Tibial artery (tissue), 4 donors: Measurements from ENCODE around the gene PIP5K1C.

Experiments used
- DNase-seq, 2 donors: peaks; one replicate each; pipeline ENCODE4 v3.0.0-alpha.2; 2019
- H3K27ac ChIP-seq, 2 donors: fragments of 200-600 bp; sonication (generic) in 1 of 2; 1 replicate in 1 of 2; 2 replicates in 1 of 2; pipeline ENCODE4 v1.5.1; 2018 to 2019; ENCODE audit warnings: mild to moderate bottlenecking in 1 of 2
- H3K27me3 ChIP-seq, 2 donors: fragments of 200-600 bp; sonication (generic) in 1 of 2; one replicate each; pipeline versions ENCODE4 v1.5.1 to v1.6.0; 2016 to 2019
- H3K36me3 ChIP-seq, 3 donors: fragments of 200-600 bp; sonication (generic) in 2 of 3; one replicate each; pipeline ENCODE4 v1.5.1; 2016 to 2019; ENCODE audit warnings: mild to moderate bottlenecking in 2 of 3
- H3K4me1 ChIP-seq, 4 donors: fragments of 200-600 bp; sonication (generic) in 2 of 4; 1 replicate in 3 of 4; 2 replicates in 1 of 4; pipeline ENCODE4 v1.5.1; 2016 to 2019
- H3K4me3 ChIP-seq, 2 donors: fragments of 200-600 bp; sonication (generic) in 1 of 2; 1 replicate in 1 of 2; 2 replicates in 1 of 2; pipeline ENCODE4 v1.5.1; 2018 to 2019; ENCODE audit warnings: mild to moderate bottlenecking in 2 of 2
- H3K9me3 ChIP-seq, 3 donors: fragments of 200-600 bp; sonication (generic) in 1 of 3; one replicate each; pipeline ENCODE4 v1.5.1; 2016 to 2019
- intact Hi-C: fragments of 100-400 bp; cut with DNase I; formaldehyde crosslinking; loops from one replicate; pipeline ENCODE4 v1.15.0; 2023; ENCODE audit warnings: low total_unique reads
- TF ChIP-seq, protein P1 (sequence below), 2 experiments: fragments of 200-600 bp in 1 of 2; fragments of 450-650 bp in 1 of 2; IDR thresholded peaks; one replicate each; pipeline ENCODE4 v1.5.1; 2017 to 2019; ENCODE audit warnings: antibody characterized with exemption in 2 of 2, mild to moderate bottlenecking in 1 of 2, moderate library complexity in 1 of 2

Gene PIP5K1C

DNA sequence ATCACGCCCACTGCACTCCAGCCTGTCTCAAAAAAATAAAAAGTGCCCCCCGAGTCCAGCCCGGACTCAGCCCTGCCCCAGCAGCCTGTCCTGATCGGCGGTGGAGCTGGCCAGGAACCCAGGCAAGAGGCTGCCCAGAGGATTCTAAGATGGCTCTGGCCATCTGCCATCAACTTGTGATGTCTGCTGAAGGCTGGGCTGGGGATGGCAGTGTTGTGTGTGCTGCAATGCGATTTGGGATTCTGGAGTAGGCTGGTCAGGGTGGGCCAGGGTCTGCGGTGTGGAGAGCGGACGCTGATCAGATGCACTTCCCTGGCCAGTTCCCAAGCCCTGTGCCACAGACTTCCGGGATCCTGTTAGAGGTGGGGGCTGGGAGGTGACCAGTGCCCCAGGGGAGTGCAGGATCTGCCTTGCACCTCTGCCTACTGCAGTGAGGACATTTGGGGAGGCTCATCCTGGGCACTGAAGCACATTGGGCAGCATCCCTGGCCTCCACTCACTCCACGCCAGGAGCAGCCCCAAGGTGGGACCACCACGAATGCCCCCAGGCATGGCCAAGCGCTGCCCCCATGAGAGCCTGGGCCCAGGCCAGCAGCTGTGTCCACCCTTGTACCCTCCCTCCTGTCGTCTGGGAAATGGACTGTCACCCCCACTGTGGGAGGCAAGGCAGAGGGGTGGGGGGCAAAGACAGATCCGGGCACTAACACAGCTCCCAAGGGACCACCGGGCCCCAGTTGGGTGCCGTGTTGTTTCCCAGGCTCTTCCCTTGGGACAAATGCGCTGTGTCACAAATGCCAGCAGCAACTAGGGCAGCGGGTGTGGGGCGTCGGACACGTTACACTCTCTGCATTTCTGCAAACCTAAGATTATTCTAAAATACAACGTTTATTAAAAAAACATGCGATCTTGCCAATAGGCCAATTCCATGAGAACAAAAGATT is 90.2 kb downstream of the PIP5K1C start:
- TF ChIP-seq, protein P1, sequence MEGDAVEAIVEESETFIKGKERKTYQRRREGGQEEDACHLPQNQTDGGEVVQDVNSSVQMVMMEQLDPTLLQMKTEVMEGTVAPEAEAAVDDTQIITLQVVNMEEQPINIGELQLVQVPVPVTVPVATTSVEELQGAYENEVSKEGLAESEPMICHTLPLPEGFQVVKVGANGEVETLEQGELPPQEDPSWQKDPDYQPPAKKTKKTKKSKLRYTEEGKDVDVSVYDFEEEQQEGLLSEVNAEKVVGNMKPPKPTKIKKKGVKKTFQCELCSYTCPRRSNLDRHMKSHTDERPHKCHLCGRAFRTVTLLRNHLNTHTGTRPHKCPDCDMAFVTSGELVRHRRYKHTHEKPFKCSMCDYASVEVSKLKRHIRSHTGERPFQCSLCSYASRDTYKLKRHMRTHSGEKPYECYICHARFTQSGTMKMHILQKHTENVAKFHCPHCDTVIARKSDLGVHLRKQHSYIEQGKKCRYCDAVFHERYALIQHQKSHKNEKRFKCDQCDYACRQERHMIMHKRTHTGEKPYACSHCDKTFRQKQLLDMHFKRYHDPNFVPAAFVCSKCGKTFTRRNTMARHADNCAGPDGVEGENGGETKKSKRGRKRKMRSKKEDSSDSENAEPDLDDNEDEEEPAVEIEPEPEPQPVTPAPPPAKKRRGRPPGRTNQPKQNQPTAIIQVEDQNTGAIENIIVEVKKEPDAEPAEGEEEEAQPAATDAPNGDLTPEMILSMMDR (IDR thresholded peaks at IDR 0.05): no peak
- no peaks in the 10 kb centered on the region for H3K27me3 ChIP-seq
- peaks cover 0 to 50% (median 38%) of the 10 kb centered on the region in 4 donors for H3K4me1 ChIP-seq
- intact Hi-C loops: loop anchor here (10.0 kb wide), 1 partner anchor 145 kb away; no protein-coding TSS in a partner anchor
- peaks cover 9 to 45% (median 24%) of the 10 kb centered on the region in 3 donors for H3K36me3 ChIP-seq
- H3K9me3 ChIP-seq: no peaks in the 10 kb centered on the region
- no peak overlapping the region for H3K4me3 ChIP-seq
- peak overlapping the region; percentile 96 to 97 for H3K27ac ChIP-seq
- DNase-seq: no peak

DNA sequence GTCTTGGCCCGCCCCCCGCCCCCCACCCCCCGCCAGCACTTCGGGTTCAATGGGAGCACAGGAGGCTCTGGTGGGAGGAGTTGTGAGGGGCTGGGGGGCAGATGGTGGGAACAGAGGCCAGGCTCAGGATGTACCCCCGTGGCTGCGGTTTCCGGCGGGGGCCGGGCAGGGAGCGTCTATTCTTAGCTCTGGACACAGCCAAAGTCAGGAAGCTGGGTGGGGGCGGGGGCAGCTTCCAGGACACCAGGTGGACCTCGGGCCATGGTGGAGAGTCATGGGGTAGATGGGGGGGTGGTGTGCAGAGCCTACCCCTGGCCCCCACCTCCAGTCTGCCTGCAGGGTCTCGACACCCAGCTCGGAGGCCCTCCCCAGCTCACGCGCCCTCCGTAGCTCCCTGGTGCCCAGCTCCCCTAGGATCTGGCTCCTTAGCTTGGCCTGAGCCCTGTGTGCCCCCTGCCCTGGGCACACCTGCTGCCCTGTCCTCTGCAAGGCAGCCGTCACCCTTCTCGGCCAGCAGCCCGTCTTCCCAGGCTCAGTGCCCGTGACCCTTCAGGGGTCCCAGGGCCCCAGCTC is 91.4 kb downstream of the PIP5K1C start:
- DNase-seq: peak in 1 of 2 donors; percentile 83
- TF ChIP-seq, protein P1 (IDR thresholded peaks at IDR 0.05): no peak
- Histone ChIP-seq H3K9me3 (no peaks in the 10 kb centered on the region), H3K27ac (peak overlapping the region; percentile 96 to 97), H3K4me3 (peak overlapping the region; percentile 7 to 19), H3K36me3 (peaks cover 9 to 33% (median 24%) of the 10 kb centered on the region in 3 donors), H3K4me1 (peaks cover 0 to 63% (median 49%) of the 10 kb centered on the region in 4 donors), H3K27me3 (no peaks in the 10 kb centered on the region)
- intact Hi-C loops: loop anchor here (10.0 kb wide), 1 partner anchor 144 kb away; no protein-coding TSS in a partner anchor

DNA sequence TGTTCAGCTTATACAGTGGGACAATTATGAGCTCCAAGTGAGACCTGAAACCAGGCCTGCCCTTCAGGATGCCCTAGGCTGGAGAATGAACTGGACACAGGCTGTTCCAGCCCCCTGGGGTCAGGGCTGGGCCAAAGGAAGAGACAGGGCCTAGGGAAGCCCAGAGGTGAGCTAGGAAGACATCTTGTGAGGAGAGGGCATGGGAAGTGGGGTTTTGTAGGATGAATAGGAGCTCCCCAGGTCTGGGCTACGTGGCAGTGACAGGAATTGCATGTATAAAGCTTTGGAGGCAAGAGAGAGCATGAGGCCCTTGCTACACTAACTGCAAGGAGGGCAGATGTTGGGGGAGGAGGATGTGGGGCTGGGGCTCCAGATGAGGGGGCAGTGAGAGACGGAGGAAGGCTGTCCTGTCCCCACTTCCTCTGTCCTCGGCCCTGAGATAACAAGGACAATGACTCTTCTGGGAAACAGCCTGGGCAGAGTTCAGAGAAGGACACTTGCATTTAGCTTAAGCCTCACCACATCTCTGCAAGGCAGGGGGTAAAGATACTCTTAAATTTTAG is 92.1 kb downstream of the PIP5K1C start:
- no peak for DNase-seq
- peak overlapping the region; percentile 96 to 97 for H3K27ac ChIP-seq
- peaks cover 0 to 69% (median 56%) of the 10 kb centered on the region in 4 donors for H3K4me1 ChIP-seq
- intact Hi-C loops: loop anchor here (10.0 kb wide), 1 partner anchor 143 kb away; no protein-coding TSS in a partner anchor
- no peaks in the 10 kb centered on the region for H3K27me3 ChIP-seq
- TF ChIP-seq, protein P1 (IDR thresholded peaks at IDR 0.05): no peak
- H3K36me3 ChIP-seq: peaks cover 9 to 26% (median 22%) of the 10 kb centered on the region in 3 donors
- peak overlapping the region; percentile 84 to 88 for H3K4me3 ChIP-seq
- H3K9me3 ChIP-seq: no peaks in the 10 kb centered on the region

DNA sequence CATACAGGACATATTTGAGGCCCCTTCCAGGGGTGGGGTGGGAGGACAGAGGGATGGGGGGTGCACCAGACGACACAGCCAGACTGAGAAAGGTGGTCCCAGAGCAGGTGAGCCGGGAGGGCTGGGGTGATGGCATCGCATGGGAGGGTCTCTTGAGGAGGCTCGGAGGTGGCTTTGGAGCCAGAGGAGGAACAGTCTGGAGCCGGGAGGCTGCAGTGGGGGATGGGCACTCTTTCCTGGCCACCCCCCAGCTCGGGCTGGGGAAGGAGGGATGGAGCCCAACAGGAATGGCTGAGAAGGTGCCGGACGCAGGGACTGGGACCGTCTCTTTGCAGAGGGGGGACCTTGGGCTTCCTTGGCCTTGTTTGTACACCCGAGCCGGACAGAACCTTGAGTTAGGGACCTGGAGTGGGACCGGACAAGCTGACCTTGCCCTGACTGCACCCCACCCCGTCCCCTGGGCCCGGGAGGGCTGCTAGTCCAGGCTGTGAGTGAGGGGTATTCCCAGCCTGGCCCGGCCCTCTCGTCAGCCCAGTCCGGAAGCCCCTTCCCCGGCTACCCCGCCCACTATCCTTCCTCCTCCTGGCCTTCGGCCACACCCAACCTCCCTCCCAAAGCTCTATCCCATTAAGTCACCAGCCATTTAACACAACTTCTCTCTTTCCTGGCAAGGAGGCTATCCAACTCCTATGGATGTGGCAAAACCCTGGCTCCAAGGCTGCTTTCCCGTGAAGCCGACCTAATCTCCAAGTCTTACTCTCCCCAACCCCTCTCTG is 92.8 kb downstream of the PIP5K1C start:
- intact Hi-C loops: loop anchor here (10.0 kb wide), 1 partner anchor 143 kb away; no protein-coding TSS in a partner anchor
- TF ChIP-seq, protein P1 (IDR thresholded peaks at IDR 0.05): no peak
- peak in 1 of 2 donors; percentile 86 for DNase-seq
- H3K27ac ChIP-seq: peak overlapping the region; percentile 96 to 97
- H3K9me3 ChIP-seq: no peaks in the 10 kb centered on the region
- peaks cover 9 to 20% (median 15%) of the 10 kb centered on the region in 3 donors for H3K36me3 ChIP-seq
- H3K4me1 ChIP-seq: peaks cover 0 to 76% (median 59%) of the 10 kb centered on the region in 4 donors
- peak overlapping the region; percentile 84 to 88 for H3K4me3 ChIP-seq
- no peaks in the 10 kb centered on the region for H3K27me3 ChIP-seq
